NCI-H748 treated with DMSO at 0.1 percent for 48 hours (cell line): ENCODE measurements around the gene CDC73.
"Not testable (repeated sequence)": the region's sequence is repeated elsewhere in the genome, so short reads cannot be mapped to it uniquely, and the experiment has no call there.

Experiments used
- DNase-seq: peaks from one replicate; lab custom pipeline; 2025; lab: John Stamatoyannopoulos, UW

Gene CDC73

GRCh38 chr1:193234530-193234929 lies 112.7 kb downstream of the CDC73 start:
- DNase-seq, result no peak

GRCh38 chr1:193237381-193237978 lies 115.6 kb downstream of the CDC73 start:
- DNase-seq, result no peak

- no peak for DNase-seq
Measured at GRCh38 chr1:193240609-193241008, 118.8 kb downstream of the CDC73 start.

- no peak for DNase-seq
Measured at GRCh38 chr1:193241132-193241827, 119.4 kb downstream of the CDC73 start.

GRCh38 chr1:193242000-193242399 lies 120.2 kb downstream of the CDC73 start:
- no peak for DNase-seq

- DNase-seq, result no peak
Measured at GRCh38 chr1:193249187-193249586, 127.4 kb downstream of the CDC73 start.

- DNase-seq, result no peak
Measured at GRCh38 chr1:193251950-193252349, 130.1 kb downstream of the CDC73 start.

- DNase-seq, result no peak
Measured at GRCh38 chr1:193256019-193256418, 134.2 kb downstream of the CDC73 start.

GRCh38 chr1:193259636-193260035 lies 137.8 kb downstream of the CDC73 start:
- DNase-seq, result no peak

- DNase-seq, result no peak
Measured at GRCh38 chr1:193260056-193260745, 138.4 kb downstream of the CDC73 start.

- no peak for DNase-seq
Measured at GRCh38 chr1:193260896-193261295, 139.1 kb downstream of the CDC73 start.

GRCh38 chr1:193262661-193263060 lies 140.8 kb downstream of the CDC73 start:
- DNase-seq, result no peak

- no peak for DNase-seq
Measured at GRCh38 chr1:193264313-193265065, 142.7 kb downstream of the CDC73 start.

GRCh38 chr1:193265716-193266115 lies 143.9 kb downstream of the CDC73 start:
- no peak for DNase-seq

- DNase-seq, result not testable (repeated sequence)
Measured at GRCh38 chr1:193266794-193267193, 145.0 kb downstream of the CDC73 start.

GRCh38 chr1:193270996-193271395 lies 149.2 kb downstream of the CDC73 start:
- no peak for DNase-seq

- DNase-seq, result no peak
Measured at GRCh38 chr1:193275773-193276172, 153.9 kb downstream of the CDC73 start.

GRCh38 chr1:193278968-193279367 lies 157.1 kb downstream of the CDC73 start:
- DNase-seq, result no peak

- no peak for DNase-seq
Measured at GRCh38 chr1:193281894-193282293, 160.1 kb downstream of the CDC73 start.

GRCh38 chr1:193283016-193283415 lies 161.2 kb downstream of the CDC73 start:
- no peak for DNase-seq

GRCh38 chr1:193284219-193284618 lies 162.4 kb downstream of the CDC73 start:
- DNase-seq, result no peak

- no peak for DNase-seq
Measured at GRCh38 chr1:193285641-193286040, 163.8 kb downstream of the CDC73 start.
